ENCODE results near the gene ADM.

GRCh38 chr11:10349281-10349665 lies 44.4 kb downstream of the ADM start:
- no peak for TF ChIP-seq CTCF (IDR thresholded peaks at IDR 0.05; ENCODE audit: poor library complexity)
- TF ChIP-seq EZH2 (IDR thresholded peaks at IDR 0.05; ENCODE audit: borderline replicate concordance): no peak
